Smooth muscle cell (in vitro differentiated cells): Measurements from ENCODE around the gene TM4SF18. TPM values are rescaled to one million over a fixed set of nuclear protein-coding genes. Genes with fewer than 3 reads are reported as not detected.
A peak's percentile ranks its signal among the peaks of the same experiment; 100 is the strongest.

ENCODE experiments used
- DNase-seq: peaks from one replicate; lab custom pipeline; 2025; ENCODE audit not compliant: unreplicated experiment; lab: John Stamatoyannopoulos, UW
- H2AFZ ChIP-seq: fragments of 200-600 bp; sonication (generic); 2 replicates; pipeline ENCODE4 v1.6.0; 2016; ENCODE audit warnings: antibody characterized with exemption, low read depth, mild to moderate bottlenecking
- H3F3A ChIP-seq: fragments of 200-600 bp; sonication (generic); 2 replicates; pipeline ENCODE4 v1.6.0; 2017; ENCODE audit warnings: antibody characterized with exemption, low read depth
- H3K27ac ChIP-seq: fragments of 200-600 bp; sonication (generic); 2 replicates; pipeline ENCODE4 v1.5.1; 2016; ENCODE audit warnings: low read depth, mild to moderate bottlenecking
- H3K27me3 ChIP-seq: fragments of 200-600 bp; sonication (generic); 2 replicates; pipeline ENCODE4 v1.6.1; 2016; ENCODE audit warnings: low read depth, mild to moderate bottlenecking
- H3K36me3 ChIP-seq: fragments of 200-600 bp; sonication (generic); 2 replicates; pipeline ENCODE4 v1.5.1; 2016; ENCODE audit warnings: low read depth
- H3K4me1 ChIP-seq: fragments of 200-600 bp; sonication (generic); 2 replicates; pipeline ENCODE4 v1.5.1; 2016; ENCODE audit warnings: low read depth
- H3K4me2 ChIP-seq: fragments of 200-600 bp; sonication (generic); 2 replicates; pipeline ENCODE4 v1.6.0; 2016; ENCODE audit warnings: mild to moderate bottlenecking
- H3K4me3 ChIP-seq: fragments of 200-600 bp; sonication (generic); 2 replicates; pipeline ENCODE4 v1.5.1; 2016; ENCODE audit warnings: mild to moderate bottlenecking
- H3K79me2 ChIP-seq: fragments of 200-600 bp; sonication (generic); 2 replicates; pipeline ENCODE4 v1.6.0; 2016; ENCODE audit warnings: low read depth, mild to moderate bottlenecking
- H3K9ac ChIP-seq: fragments of 200-600 bp; sonication (generic); 2 replicates; pipeline ENCODE4 v1.6.0; 2016; ENCODE audit warnings: low read depth
- H3K9me3 ChIP-seq: fragments of 200-600 bp; sonication (generic); replicated peaks from 2 replicates; pipeline ENCODE4 v1.5.1; 2016; ENCODE audit warnings: low read depth
- H4K20me1 ChIP-seq: fragments of 200-600 bp; sonication (generic); 2 replicates; pipeline ENCODE4 v1.6.0; 2016; ENCODE audit warnings: low read depth
- WGBS: methylation state at CpG from one replicate; pipeline ENCODE4 v1.1.7; 2016; ENCODE audit warnings: low lambda C conversion rate; 5-methylcytosine and 5-hydroxymethylcytosine counted together
- polyA plus RNA-seq: library from polyadenylated mRNA; unstranded; fragments of >200 nt; fragmentation: Nextera tagmentation; extraction: Ambion mirVana; gene quantifications from 2 replicates; pipeline ENCODE4 v1.2.1, GENCODE V29; 2016
- total RNA-seq: library from RNA; depleted of rRNA; stranded (reverse); fragments of >200 nt; gene quantifications from 2 replicates; pipeline ENCODE4 v1.2.3, GENCODE V29; 2014
- TF ChIP-seq, protein P1 (sequence below): fragments of 200-600 bp; sonication (generic); IDR thresholded peaks from 2 replicates; pipeline ENCODE4 v1.5.1; 2017; ENCODE audit warnings: borderline replicate concordance, mild to moderate bottlenecking, antibody characterized with exemption; ENCODE audit not compliant: insufficient read depth, poor library complexity, severe bottlenecking

TM4SF18 gene
- total and polyA plus RNA-seq, 2 experiments from 2014 or later = 0.37 to 0.40 TPM

DNA sequence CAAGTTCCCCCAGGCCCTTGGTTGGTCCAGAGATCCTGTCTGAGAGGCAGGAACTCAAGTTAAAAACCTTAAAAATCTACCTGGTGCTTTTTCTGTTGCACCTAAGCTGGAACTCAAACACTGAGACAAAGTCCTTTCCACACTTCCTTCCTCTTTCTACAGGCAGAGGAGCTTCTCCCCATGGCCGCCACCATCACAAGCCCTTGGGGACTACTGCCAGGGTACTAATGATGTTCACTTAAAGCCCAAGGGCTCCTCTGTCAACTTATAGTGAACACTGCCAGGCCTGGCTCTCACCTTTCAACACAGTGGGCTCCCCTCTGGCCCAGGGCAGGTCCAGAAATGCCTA is 26.0 kb downstream of the TM4SF18 start:
- H3K4me2 ChIP-seq = no peak overlapping the region
- H3K4me1 ChIP-seq = no peaks in the 10 kb centered on the region
- no peak overlapping the region for H2AFZ ChIP-seq
- no peak overlapping the region for H3K27ac ChIP-seq
- no peaks in the 10 kb centered on the region for H3K9me3 ChIP-seq
- H4K20me1 ChIP-seq = no peaks in the 10 kb centered on the region
- H3K9ac ChIP-seq = no peak overlapping the region
- H3K79me2 ChIP-seq = no peaks in the 10 kb centered on the region
- H3K4me3 ChIP-seq = no peak overlapping the region
- 100% methylated on average over 1 of the region's 1 CpG for WGBS
- TF ChIP-seq, protein P1, sequence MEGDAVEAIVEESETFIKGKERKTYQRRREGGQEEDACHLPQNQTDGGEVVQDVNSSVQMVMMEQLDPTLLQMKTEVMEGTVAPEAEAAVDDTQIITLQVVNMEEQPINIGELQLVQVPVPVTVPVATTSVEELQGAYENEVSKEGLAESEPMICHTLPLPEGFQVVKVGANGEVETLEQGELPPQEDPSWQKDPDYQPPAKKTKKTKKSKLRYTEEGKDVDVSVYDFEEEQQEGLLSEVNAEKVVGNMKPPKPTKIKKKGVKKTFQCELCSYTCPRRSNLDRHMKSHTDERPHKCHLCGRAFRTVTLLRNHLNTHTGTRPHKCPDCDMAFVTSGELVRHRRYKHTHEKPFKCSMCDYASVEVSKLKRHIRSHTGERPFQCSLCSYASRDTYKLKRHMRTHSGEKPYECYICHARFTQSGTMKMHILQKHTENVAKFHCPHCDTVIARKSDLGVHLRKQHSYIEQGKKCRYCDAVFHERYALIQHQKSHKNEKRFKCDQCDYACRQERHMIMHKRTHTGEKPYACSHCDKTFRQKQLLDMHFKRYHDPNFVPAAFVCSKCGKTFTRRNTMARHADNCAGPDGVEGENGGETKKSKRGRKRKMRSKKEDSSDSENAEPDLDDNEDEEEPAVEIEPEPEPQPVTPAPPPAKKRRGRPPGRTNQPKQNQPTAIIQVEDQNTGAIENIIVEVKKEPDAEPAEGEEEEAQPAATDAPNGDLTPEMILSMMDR = no peak
- H3K36me3 ChIP-seq = no peaks in the 10 kb centered on the region
- no peak for DNase-seq
- H3K27me3 ChIP-seq = no peaks in the 10 kb centered on the region
- H3F3A ChIP-seq = no peaks in the 10 kb centered on the region

DNA sequence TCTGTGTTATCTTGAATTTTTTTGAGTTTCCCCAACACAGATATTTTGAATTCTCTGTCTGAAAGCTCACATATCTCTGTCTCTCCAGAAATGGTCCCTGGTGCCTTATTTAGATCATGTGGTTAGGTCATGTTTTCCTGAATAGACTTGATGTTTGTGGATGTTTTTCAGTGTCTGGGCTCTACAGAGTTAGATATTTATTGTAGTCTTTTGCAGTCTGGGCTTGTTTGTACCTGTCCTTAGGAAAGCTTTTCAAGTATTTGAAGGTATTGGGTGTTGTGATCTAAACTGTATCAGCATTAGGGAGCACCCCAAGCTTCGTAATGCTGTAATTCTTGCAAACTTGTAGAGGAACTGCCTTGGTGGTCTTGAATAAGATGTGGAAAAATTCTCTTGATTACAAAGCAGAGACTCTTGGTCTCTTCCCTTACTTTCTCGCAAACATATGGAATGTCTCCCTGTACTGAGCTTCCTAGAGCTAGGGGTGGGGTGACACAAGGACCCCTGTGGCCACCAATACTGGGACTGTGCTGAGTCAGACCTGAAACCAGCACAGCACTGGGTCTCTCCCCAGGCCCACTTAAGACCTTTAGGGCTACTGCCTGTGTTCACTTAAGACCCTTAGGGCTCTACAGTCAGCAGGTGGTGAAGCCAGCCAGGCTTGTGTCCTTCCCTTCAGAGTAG is 26.5 kb downstream of the TM4SF18 start:
- Histone ChIP-seq H3K4me2 (peak overlapping the region; percentile 5), H3K4me1 (no peaks in the 10 kb centered on the region), H3K27me3 (no peaks in the 10 kb centered on the region), H3K4me3 (no peak overlapping the region), H3K36me3 (no peaks in the 10 kb centered on the region), H2AFZ (no peak overlapping the region), H3F3A (no peaks in the 10 kb centered on the region), H4K20me1 (no peaks in the 10 kb centered on the region), H3K27ac (peak overlapping the region; percentile 31), H3K79me2 (no peaks in the 10 kb centered on the region), H3K9ac (no peak overlapping the region), H3K9me3 (no peaks in the 10 kb centered on the region)
- DNase-seq = no peak
- WGBS = 97% methylated on average over 2 of the region's 2 CpGs
- TF ChIP-seq, protein P1 = no peak

DNA sequence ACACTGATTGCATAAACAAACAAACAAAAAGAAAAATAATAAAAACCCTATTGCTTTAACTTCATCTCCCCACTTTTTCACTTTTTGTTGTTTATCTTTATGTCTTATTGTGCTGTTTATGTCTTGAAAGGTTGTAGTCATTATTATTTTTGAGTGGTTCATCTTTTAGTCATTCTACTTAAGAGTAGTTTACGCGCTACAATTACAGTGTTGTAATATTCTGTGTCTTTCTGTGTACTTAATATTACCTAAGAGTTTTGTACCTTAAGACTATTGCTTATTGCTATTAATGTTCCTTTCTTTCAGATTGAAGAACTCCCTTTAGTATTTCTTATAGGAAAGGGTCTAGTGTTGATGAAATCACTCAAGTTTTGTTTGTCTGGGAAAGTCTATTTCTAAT is 28.1 kb downstream of the TM4SF18 start:
- TF ChIP-seq, protein P1 = no peak
- WGBS = 100% methylated on average over 2 of the region's 2 CpGs
- H3K36me3 ChIP-seq = no peaks in the 10 kb centered on the region
- H3K9me3 ChIP-seq = no peaks in the 10 kb centered on the region
- H3K4me3 ChIP-seq = no peak overlapping the region
- H3K27ac ChIP-seq = no peak overlapping the region
- H3K27me3 ChIP-seq = no peaks in the 10 kb centered on the region
- H3F3A ChIP-seq = peaks cover 4% of the 10 kb centered on the region
- H3K79me2 ChIP-seq = no peaks in the 10 kb centered on the region
- H3K4me2 ChIP-seq = no peak overlapping the region
- no peak for DNase-seq
- H3K4me1 ChIP-seq = peaks cover 3% of the 10 kb centered on the region
- H2AFZ ChIP-seq = no peak overlapping the region
- H3K9ac ChIP-seq = no peak overlapping the region
- no peaks in the 10 kb centered on the region for H4K20me1 ChIP-seq
